ENCODE data around the gene SIAE. TPM values are rescaled to one million over a fixed set of nuclear protein-coding genes. Genes with fewer than 3 reads are reported as not detected.

Gene SIAE
- total and polyA plus RNA-seq, 10 of the 15 experiments (the other 5 are each of a cell fraction or from before 2014, with no cell fraction given), result 0.93 to 6.9 (median 4.2) TPM

GRCh38 chr11:124592627-124593026 is 80.9 kb downstream of the SIAE start:
- ATAC-seq, result no peak
- in situ Hi-C loops (cut with MboI), result no loop called here
- RAD21 ChIA-PET (ENCODE audit: unreplicated experiment), result no interaction called here

More at GRCh38 chr11:124592627-124593026, 80.9 kb downstream of the SIAE start:
- SMC1A ChIA-PET (ENCODE audit: uncharacterized antibody, unreplicated experiment), result no interaction called here
- no TSS peak for BruUV-seq (replicated peaks)
- FAIRE-seq (no peak), DNase-seq (ENCODE audit: low read depth, low spot score) (no peak)
- H4K20me1 ChIP-seq (ENCODE audit: control insufficient read depth, insufficient read depth), result no peaks in the 10 kb centered on the region
- no peaks in the 10 kb centered on the region for H3K79me2 ChIP-seq (ENCODE audit: control insufficient read depth, insufficient read depth, low read length)
- no peak for TF ChIP-seq FOXK2 (IDR thresholded peaks at IDR 0.05)
- TF ChIP-seq SP1 (IDR thresholded peaks at IDR 0.05; ENCODE audit: low read depth, low read length), result no peak
- no peak for TF ChIP-seq MTA2 (IDR thresholded peaks at IDR 0.05; ENCODE audit: low read depth)
- TF ChIP-seq, protein P1, sequence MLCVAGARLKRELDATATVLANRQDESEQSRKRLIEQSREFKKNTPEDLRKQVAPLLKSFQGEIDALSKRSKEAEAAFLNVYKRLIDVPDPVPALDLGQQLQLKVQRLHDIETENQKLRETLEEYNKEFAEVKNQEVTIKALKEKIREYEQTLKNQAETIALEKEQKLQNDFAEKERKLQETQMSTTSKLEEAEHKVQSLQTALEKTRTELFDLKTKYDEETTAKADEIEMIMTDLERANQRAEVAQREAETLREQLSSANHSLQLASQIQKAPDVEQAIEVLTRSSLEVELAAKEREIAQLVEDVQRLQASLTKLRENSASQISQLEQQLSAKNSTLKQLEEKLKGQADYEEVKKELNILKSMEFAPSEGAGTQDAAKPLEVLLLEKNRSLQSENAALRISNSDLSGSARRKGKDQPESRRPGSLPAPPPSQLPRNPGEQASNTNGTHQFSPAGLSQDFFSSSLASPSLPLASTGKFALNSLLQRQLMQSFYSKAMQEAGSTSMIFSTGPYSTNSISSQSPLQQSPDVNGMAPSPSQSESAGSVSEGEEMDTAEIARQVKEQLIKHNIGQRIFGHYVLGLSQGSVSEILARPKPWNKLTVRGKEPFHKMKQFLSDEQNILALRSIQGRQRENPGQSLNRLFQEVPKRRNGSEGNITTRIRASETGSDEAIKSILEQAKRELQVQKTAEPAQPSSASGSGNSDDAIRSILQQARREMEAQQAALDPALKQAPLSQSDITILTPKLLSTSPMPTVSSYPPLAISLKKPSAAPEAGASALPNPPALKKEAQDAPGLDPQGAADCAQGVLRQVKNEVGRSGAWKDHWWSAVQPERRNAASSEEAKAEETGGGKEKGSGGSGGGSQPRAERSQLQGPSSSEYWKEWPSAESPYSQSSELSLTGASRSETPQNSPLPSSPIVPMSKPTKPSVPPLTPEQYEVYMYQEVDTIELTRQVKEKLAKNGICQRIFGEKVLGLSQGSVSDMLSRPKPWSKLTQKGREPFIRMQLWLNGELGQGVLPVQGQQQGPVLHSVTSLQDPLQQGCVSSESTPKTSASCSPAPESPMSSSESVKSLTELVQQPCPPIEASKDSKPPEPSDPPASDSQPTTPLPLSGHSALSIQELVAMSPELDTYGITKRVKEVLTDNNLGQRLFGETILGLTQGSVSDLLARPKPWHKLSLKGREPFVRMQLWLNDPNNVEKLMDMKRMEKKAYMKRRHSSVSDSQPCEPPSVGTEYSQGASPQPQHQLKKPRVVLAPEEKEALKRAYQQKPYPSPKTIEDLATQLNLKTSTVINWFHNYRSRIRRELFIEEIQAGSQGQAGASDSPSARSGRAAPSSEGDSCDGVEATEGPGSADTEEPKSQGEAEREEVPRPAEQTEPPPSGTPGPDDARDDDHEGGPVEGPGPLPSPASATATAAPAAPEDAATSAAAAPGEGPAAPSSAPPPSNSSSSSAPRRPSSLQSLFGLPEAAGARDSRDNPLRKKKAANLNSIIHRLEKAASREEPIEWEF (IDR thresholded peaks at IDR 0.05; ENCODE audit: insufficient replicate concordance, low read depth, low read length), result no peak
- no peak for TF ChIP-seq SREBF2 (IDR thresholded peaks at IDR 0.05; ENCODE audit: low read length)
- no peak for TF ChIP-seq GABPA (IDR thresholded peaks at IDR 0.05; ENCODE audit: low read depth)
- no peak overlapping the region for H3K4me3 ChIP-seq
- H3K27ac ChIP-seq (ENCODE audit: control insufficient read depth, insufficient read depth), result no peak overlapping the region
- intact Hi-C loops (cut with micrococcal nuclease; ENCODE audit: unreplicated experiment), result no loop called here
- POLR2A ChIA-PET, result no interaction called here
- H3K36me3 ChIP-seq (ENCODE audit: control insufficient read depth in 2 of 2, insufficient read depth in 2 of 2, low read length in 1 of 2), result no peaks in the 10 kb centered on the region
- no peaks in the 10 kb centered on the region; a peak in 1 of 4 replicates for H3K27me3 ChIP-seq (replicated peaks in 1 of 2; ENCODE audit: control insufficient read depth in 2 of 2, insufficient read depth in 2 of 2, low read length in 1 of 2)
- no peak overlapping the region for H2AFZ ChIP-seq (ENCODE audit: control insufficient read depth, low read depth, low read length)
- H3K4me1 ChIP-seq (ENCODE audit: control insufficient read depth, insufficient read depth, low read length), result no peaks in the 10 kb centered on the region
- WGBS (ENCODE audit: insufficient coverage, insufficient replicate concordance, low lambda C conversion rate, missing lambda C conversion rate), result 50% methylated on average over 6 of the region's 6 CpGs
- H3K4me2 ChIP-seq (ENCODE audit: control insufficient read depth, insufficient read depth), result no peak overlapping the region
- no peak overlapping the region for H3K9ac ChIP-seq (ENCODE audit: control insufficient read depth, insufficient read depth, low read length)
- H3K9me3 ChIP-seq (replicated peaks; ENCODE audit: control insufficient read depth, insufficient read depth, low read length), result no peaks in the 10 kb centered on the region
- CTCF ChIA-PET, result interaction anchor here (1.4 kb wide), 1 partner anchor 176 kb away, joined by 4 read pairs; no protein-coding TSS in a partner anchor
